ENCODE data around the gene CCDC197.

CCDC197 gene

DNA sequence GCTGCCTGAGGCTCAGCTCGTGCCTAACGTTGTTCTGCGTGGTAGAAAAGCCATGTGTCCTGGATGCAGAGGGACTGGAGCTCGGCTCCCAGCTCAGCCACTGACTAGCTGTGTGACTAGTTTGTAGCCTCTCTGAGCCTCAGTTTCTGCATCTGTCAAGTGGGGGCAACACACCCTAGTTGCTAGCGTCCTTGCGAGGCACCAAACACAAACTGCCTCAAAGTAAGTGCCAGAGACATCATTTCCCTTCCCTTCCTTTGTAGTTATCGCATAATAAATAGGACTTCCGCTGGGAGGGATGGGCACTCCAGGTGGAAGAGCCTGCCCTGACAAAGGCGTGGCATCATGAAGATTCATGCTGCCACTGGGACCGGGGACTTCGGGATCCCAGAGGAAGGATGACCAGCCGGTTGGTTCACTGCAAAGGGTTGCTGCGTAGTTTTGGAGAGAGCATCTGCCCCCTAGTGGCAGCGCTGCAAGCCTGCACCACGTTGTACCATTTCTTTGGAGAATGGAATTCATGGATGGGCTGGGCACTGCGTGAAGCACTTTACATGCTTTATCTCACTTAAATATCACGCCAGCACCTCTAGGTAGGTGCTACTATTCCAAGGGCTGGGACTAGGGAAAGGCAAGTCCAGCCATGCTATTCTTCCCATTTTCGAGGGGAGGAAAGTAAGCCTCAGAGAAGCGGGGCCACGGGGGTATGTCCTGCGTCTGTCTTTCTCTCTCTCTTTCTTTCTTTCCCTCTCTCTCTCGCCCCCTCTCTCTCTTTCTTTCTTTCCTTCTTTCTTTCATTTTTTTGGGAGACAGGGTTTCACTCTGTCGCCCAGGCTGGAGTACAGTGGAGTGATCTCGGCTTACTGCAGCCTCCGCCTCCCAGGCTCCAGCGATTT is 4.6 kb downstream of the CCDC197 start:
- FAIRE-seq, result no peak

DNA sequence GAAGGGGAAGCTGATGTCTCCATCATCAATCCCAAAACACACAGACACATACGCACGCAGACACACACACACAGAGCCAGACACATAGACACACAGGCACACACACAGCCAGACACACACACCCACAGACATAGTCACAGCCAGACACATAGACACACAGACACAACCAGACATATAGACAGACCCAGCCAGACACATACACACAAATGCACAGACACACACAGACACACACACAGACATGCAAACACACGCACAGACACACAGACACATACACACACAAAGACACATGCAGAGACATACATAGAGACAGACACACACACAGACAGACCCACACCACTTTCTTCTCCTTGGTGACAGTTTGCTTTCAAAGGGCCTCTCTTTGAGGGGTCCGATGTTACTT is 6.3 kb downstream of the CCDC197 start:
- no peak for FAIRE-seq

DNA sequence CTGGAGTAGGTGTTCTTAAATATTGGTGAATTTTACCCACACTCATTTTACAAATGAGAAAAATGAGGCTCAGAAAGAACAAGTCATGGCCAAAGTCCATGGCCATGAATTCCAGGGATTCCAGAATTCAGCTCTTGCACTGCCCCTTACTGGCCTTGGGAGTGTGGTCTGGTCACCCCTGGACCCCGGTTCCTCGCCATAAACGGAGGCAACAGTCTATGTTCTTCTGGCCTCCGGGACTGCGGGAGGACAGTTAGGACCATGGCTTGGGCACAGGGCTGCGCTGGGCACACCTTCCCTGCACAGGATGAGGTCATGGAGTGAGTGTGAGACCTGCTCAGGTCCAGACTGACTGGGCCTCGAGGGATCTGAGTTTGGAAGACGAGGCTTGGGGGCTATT is 6.9 kb downstream of the CCDC197 start:
- no peak for FAIRE-seq

DNA sequence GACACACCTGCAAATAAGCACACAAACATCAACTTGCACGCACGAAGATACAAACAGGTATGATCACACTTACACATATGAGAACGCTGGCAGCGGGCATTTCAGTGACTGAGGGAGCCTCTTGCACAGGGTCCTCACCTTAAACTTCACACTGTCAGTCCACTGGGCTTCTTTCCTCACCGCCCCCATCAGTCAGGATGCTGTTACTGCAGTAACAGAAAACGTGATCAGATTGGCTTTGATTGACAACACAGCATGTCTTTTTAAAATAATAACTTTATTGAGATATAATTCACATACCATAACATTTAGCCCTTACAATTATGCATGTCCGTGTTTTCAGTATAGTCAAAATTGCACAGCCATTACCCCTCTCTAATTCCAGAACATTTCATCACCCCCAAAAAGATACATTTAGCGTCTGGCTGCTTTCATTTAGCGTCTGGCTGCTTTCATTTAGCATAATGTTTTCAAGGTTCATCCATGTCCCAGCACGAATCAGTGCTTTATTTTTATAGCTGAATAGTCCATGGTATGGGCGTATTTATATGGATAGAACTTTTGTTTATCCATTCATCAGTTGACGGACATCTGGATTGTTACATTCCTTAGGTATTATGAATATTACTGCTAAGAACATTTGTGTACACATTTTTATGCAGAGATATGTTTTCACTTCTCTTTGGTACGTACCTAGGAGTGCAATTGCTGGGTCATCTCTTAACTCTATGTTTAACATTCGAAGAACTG is 8.4 kb downstream of the CCDC197 start:
- FAIRE-seq, result no peak

DNA sequence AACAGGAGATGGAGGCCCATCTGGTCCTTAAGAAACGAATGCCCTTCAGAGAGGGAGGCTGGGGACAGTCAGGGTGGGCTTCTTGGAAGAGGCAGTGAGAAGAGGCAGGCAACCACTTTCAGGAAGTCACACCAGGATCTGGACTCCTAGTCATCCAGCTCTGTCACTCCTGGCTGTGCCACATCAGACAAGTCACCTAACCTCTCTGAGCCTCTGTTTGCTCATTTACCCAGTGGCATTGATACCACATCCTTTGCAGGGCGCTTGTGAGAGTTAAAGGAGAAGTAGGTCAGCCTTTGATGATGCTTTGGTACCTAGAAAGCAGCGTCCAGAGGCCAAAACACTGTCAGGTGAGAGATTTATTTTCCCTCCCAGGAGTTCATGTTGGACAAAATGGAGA is 11.1 kb downstream of the CCDC197 start:
- FAIRE-seq, result no peak

DNA sequence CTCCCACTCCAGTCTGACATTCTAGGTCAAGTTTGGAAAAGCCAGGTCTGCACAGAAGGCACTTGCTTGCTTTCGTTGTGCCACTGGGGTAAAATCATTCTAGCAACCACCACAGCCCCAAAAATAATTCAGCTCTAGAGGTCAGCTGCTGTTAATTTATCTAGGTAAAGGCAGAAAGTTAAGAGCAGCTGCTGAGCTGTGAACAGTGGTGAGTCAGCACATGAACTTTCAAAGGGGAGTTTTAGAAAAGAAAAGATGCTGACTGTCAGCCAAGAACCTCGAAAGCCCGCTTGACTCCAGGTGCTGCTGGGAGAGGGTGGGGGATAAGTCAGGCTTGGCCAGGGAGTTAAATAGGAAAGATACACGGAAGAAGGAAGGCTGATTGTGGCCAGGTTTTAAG is 12.7 kb downstream of the CCDC197 start:
- no peak for FAIRE-seq

DNA sequence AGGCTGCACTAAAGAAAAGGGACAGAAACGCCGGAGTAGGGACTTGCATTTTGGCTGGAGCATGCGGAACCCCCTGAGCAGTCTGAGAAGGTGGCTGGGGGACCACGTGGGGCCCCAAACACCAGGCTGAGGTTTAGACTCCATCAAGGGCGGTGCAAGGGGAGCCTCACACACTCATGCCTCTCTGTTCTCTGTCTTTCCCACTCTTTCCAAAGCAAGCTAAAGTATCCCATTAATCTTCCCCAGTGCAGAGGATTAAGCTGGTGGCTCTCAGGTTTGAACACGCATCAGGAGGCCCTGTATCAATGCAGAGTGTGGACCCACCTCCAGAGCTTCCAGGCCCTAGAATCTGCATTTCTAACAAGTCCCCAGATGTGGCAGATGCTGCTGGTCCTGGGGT is 13.5 kb downstream of the CCDC197 start:
- no peak for FAIRE-seq

DNA sequence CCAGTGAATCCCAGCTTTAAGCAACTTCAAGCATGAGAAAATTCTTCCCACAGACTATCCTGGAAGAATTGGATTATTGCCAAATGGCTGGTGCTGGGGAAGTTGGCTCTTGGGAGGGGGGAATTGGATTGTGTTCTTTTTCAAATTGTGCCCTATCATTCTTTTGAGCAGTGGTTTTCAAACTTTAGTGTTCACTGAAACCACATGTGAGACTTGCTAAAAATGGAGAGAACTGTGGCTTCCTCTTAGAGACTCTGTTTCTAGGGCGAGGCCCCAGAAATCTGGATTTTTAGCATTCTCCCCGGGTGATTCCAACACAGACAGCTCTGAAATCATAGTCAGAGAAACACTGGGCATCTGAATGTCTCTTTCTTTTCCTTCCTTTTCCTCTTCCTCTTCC is 14.7 kb downstream of the CCDC197 start:
- FAIRE-seq, result no peak

DNA sequence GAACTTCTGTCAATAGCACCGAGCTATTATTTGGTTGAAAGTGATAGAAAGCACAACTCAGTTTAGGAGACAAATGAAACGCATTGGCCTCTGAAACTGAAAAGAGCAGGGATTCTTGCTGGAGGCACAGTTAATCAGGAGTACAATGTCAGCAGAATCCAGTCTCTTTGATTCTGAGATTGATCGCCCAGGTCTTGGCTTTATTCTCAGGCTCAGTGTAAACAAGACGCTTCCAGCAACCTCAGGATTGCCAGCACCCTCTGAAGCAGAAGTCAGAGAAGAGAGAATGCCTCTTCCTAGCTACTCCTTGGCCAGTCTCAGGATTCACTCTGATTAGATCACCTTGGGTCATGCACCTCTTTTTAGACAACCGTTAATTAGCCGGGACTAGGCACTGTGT is 17.3 kb downstream of the CCDC197 start:
- no peak for FAIRE-seq

DNA sequence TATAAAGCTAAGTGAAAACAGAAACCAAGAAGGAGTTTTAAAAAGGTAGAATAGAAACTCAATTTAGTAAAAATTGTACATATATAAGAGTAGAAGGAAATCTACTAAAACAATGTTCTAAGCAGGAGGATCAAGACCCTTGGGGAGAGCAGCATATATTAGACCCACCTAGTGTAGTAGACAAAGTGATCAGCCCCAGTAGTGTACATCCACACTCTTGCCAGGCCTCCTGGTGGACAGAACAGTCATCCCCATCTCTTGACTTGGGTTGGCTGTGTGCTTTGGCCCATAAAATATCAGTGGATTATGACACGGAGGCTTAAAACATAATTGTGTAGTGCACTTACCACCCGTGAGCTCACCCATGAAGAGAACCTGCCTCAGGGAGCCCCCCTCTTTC is 18.1 kb downstream of the CCDC197 start:
- FAIRE-seq, result no peak

DNA sequence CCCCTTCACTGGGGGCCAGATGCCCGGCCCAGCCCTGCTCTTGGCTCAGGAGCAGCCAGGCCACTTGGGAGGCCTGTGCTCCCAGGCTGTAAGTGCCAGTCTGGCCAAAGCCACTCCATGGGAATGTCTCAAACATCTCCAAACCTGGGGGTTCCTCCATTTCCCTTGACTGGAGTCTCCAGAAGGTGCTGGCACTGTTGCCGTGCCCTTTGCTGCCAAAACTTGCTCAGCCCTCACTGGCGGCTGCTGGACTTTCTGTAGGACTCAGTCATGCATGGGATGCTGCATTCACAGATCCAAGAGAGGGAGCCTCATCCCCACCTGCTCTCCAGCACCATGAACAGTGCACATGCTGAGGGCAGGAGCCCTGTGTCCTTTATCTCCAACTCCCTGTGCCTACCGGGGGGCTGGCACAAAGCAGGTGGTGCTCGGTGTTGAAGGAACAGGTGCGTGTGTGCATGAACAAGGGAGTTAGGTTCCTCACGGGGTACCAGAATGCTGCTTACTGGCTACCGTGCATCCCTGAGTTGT is 19.4 kb downstream of the CCDC197 start:
- no peak for FAIRE-seq

DNA sequence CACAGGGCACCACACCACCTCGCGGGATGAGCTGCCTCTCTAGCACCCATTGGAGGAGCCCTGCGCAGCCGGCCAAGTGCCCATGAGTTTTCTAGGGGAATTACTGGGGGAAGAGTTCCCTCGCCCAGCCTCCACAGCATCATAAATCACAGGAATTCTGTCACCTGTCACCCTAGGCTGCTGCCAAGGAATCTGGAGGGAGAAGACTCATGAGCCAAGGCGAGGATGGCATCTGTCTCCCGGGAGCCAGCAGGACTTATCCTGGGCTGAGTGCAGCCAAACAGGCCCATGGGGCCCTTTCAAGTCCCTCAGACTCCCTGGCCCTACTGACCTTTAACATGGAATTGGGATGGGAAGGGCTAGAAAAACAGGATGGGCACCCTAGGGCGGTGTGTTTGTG is 21.2 kb downstream of the CCDC197 start:
- no peak for FAIRE-seq

DNA sequence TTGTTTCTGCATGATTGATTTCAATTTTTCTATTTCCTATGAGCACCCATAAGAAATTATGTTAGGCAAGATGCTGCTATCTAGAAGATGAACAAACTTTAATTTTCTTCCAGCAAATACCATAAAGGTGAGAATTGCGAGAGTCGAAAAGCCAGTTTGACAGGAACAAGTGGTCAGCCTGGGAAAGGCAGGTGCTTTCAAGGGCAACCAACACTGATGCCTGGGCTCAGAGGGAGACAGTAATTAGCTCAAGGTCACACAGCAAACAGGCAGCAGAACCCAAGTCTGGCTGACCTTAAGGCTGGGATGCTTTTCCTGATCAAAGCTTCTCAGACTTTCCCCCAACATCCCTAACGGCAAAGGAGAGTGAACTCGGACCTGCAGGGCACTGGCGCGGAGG is 22.2 kb downstream of the CCDC197 start:
- no peak for FAIRE-seq

DNA sequence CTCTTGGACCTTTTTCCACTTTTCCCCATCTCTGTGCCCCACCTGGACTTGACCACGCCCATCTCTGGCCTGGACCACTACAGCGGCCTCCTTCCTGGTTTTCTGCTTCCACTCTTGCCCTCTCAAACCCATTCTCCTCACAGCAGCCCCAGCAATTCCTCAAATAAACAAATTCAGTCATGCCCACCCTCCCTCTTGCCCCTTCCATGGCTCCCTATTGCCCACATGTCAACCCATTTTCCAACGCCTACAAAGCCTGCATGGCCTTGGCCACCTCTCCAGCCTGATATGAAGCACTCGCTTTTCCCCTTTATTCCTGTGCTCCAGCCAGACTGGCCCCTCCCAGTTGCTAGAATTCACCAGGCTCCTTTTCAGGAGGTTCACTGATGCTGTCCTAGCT is 23.2 kb downstream of the CCDC197 start:
- no peak for FAIRE-seq

DNA sequence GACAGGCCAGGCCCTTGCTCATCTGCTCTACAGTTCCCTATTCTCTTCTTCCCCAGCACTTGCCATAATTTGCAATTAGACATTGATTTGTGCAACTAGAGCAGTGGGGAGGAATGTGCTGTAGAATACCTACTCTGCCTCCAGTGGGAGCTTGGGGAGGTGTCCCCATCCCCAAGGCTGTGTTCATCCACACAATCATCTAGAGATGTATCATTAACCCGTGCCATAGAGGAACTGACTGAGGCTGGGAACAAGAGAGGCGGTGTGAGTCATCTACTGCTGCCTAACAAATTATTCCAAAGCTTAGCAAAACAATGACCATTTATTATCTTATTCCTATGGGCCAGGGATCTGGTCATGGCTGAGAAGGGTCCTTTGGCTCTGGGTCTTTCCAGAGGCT is 23.9 kb downstream of the CCDC197 start:
- no peak for FAIRE-seq

DNA sequence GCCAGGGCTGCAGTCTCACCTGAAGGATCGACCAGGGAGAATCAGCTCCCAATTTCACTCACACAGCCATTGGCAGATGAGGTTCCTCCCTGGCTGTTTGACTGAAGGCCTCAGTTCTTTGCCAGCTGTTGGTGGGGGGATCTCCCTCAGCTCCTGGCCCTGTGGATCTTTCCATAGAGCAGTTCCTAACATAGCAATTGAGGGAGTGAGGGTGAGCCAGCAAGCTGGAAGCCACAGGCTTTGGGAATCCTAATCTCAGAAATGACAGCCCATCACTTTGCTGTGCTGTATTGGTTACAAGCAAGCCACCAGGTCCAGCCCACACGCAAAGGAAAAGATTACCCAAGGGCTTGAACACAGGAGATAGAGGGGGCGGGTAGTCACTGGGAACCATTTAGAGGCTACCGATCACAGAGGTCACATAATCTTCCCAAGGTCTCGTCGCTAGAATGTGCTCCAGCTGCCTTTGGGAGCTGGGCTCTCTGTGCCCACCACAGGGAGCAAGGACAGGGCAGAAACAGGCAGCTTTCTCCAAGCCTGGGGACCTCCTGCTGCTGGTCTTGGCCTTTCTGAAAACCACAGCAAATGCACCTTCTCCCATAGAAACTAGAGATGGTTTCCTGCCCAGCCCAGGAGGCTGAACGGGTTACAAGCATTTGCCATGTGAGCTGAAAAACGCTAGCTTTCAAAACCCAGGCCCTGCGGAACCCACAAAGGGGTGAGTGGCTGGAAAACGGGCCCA is 24.5 kb downstream of the CCDC197 start:
- no peak for FAIRE-seq

DNA sequence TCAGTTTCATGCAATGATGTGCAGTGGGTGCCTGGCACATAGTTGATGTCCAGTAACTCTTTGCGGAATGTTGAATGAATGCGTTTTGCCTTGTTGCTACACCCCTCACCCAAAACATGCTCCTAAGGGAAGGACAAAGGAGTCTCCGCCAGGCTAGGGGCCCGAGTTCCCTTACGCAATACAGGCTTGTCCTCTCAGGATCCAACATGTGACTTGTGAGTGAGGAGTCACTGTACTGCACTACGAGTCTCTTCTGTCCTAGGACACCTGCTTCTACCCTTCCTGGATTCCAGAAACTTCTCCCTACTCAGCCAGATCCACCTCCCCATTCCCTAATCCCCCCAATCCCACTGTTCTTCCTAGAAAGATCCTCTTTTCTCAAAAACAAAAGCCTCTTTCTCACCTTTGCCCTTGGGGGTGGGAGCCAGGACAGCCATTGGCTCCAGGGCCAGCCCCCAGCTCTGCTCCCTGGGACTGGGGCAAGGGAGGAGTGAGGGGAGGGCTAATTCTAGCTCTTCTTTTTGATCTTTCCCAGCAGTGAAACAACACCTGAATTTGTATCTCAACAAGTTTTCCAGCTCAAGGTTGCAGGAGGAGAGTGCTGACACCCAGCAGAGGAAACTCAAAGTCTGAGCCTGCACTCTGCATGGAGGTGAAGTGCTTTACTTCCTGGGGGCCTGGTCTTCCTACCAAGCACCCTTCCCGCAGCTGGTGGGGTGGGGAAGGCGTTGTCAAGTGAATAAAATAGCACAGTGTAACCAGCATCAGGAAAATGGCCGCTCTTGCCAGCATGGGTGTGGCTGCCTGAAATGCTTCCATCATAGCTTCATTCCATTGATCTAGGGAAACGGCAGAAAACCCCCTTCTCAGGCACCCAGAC is 25.7 kb downstream of the CCDC197 start:
- no peak for FAIRE-seq

DNA sequence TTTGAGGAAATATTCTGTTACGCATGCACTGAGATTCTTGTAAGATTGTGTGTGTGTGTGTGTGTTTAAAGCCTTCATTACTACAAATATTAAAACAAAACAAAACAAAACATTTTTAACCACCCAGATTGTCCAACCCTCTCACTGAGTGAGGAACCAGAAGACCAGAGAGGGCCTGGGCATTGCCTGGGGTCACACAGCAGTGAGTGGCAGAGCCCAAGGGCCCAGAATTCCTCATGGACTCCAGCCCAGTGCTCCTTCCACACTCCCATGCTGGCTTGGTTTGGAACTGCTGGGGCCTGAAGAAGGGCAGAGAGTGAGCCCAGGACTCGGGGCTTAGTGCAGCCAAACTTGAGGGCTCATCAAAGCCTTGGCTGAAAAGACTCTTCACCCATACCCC is 27.4 kb downstream of the CCDC197 start:
- FAIRE-seq, result no peak

DNA sequence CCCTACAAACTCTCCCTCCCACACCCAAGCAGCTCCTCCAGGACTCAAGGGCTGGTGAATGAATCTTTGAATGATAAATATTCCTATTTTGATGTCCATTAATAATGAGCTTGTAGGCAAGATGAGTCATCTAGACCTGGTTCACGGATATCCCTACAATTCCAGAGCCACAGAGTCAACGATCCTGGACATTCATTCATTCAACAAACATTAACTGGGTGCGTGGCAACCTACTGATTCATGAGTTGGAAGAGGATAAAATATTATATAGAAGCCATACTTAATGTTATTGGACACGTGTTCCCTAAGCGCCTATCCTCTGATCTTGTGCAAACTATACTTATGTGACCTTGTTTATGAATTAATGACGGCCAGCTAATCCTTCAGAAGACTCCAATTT is 28.6 kb downstream of the CCDC197 start:
- no peak for FAIRE-seq

DNA sequence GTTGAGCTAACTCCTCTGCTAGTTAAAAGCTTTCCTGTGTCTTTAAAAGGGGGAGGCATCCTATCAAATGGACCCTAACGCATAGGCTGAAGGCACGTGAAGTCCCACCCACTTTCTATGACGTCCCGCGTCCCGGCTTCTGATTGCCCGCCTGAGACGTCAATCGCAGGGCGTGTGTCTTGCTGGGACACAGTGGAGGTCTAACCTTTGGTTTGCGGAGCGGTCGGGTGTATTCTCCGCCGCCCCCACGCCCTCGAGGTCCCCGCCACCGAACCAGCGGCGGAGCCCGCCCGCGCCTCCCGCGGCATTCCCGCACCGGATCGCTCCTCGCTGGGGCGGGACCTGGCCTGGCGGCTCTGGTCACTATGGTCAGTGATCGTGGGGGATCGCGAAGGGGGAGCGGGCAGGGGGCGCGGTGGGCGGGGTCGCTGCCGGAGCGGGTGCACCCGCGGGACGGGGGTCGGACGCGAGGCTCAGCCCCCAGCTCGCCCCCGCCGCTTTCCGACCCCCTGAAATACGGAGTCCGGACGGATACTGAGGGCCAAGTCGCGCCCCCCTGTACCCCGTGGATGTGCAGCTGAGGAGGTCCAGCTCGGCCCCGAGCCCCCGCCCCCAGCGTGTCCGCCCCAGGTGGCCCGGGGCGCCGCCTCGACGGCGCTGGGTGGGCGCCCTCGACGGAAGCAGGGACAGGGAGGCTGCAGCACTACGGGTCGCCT is 29.2 kb downstream of the CCDC197 start, which contains the start of gene OTUB2:
Gene OTUB2, plus strand, starts transcription at position 168 of the 716 bp plus-strand sequence. Its CDS starts 198 bp downstream, at position 366.
- peak; percentile 98 for FAIRE-seq

DNA sequence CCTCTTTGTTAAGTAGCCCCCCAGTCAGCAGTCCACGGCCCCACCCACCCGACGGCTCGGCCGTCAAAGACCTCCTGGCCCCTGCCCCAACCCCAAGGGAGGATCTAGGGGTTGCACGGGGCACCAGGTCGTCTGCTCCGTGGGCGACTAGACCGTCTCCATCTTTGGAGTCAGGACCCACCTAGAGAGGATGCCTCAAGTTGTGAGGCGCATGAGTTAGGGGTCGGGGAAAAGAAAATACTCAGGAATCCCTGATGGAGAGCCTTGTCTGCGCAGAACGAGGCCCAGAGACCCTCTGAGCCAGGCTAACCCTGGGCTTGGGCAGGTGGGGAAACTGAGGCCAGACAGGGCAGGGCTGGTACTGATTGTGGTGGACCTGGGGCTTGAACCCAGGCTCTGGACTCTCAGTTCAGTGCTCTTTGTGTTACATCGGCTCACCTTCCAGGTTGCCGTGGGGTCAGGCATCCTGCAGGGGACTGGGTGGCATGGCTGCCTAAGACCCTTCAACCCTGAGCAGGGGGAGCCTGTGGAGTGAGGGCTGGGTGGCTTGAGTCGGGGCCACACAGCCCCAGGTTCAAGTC is 29.9 kb downstream of the CCDC197 start:
- no peak for FAIRE-seq
